NOMO-1 treated with dmso at 0.1 percent for 144 hours (cell line): ENCODE data around the gene RASA3.

Experiments used
- DNase-seq: peaks from one replicate; lab custom pipeline; 2025; ENCODE audit not compliant: unreplicated experiment; lab: John Stamatoyannopoulos, UW

RASA3 gene

DNA sequence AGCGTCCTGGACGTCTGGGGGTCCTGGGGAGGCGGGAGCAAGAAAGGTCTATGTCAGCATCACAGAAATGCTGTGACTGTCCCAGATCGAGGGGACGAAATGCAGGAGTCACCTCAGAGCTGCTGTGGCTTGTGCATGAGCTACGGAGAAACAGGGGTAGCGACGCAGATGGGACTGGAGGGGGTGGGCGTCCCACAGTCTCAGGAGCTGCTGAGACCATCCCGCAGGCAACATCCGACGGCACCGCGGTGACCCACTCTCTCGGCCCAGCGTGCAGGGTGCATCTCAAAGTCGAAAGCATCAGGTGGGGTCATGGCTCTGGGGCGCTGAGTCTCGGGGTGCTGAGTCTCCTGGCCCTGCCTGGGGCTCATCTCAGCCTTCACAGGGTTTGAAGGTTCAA, 121.2 kb downstream of the RASA3 start:
- DNase-seq: no peak

DNA sequence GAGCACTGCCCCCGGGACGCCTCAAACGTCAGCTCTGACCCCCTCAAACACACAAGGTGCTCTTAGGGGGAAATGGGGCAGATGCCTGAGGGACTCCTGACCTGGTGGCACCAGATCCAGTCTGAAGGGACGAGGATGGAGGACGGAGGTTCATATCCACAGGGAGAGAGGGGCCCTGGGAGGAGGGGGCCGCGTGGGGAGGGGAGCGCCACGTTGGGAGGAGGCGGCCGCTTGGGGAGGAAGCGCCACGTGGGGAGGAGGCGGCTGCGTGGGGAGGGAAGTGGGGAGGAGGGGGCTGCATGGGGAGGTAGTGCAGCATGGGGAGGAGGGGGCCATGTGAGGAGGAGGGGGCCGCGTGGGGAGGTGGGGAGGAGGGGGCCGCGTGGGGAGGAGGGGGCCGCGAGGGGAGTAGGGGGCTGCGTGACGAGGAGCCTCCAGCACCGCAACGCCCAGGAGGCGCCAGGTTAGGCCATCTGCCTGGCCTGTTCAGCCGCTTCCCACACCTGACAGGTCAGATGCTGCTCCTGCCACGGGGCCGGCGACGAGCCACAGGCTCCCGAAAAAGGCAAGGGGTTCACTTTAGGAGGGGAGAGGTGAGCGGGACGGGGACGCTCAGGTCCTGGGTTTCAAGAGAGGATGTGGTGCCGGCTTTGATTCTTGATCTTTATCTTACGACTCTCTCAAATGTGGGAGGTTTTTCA, 121.9 kb downstream of the RASA3 start:
- DNase-seq: no peak

DNA sequence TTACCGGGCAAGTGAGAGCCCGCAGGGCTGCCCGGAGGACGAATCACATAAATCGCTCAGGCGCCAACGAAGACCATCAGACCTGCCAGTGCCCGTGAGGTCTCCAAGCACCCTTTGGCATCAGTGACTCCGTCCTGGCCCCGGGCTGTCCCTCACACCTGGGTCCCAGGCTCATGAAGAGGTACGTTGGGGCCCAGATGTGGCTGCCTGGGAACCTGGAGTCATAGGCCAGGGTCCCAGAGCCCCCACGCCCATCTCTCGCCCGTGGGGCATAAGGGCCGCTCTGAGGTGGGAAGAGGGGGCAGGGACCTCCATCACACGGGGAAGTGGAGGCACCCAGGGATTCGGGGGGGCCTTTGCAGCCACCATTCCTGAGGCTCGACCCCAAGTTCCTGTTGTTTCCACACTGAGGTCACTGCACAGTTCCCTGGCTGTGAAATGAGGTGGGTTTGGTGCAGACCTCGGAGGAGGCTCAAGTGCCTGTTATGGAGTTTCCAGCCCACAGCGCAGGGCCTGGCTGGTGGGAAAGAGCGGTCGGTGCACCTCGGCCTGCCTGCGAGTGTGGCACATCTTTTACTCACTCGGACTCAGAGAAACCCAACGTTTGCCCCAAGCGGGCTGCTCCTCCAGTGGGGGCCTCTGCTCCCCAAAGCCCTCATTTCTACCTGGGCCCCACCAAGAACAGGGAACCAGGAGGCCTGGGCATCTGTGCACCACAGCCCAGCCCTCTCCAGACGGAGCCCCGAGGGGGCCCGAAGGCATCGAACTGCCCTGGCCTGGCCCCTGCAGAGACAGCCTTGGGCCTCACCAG, 122.6 kb downstream of the RASA3 start:
- DNase-seq: no peak

DNA sequence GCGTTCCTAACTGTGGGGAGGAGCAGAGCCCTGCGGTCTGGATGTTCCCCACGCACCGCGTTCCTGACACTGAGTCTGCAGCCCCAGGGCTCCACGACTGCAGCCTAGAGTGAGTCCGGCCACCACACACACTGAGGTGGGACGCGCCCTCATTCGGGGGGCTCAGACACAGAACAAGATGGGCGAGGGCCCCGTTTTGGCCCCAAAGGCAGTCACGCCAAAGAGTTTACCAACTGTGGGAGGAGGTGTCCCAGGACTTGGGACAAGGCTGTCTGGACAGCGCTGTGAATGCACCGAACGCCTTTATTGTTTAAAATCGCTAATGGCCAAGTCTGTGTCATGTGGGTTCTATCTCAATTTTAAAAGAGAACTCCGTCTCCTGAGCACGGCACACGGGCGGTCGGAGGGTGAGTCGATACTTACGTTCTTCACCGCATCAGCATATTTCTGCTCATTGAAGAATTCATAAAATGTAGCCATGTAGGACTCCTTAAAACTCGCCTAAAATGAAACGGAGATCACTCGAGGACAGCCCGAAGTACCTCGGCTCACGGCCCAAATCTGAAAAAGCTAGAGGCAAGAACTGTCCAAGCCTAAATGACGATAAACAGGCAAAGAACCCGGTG, 123.3 kb downstream of the RASA3 start:
- DNase-seq: no peak

DNA sequence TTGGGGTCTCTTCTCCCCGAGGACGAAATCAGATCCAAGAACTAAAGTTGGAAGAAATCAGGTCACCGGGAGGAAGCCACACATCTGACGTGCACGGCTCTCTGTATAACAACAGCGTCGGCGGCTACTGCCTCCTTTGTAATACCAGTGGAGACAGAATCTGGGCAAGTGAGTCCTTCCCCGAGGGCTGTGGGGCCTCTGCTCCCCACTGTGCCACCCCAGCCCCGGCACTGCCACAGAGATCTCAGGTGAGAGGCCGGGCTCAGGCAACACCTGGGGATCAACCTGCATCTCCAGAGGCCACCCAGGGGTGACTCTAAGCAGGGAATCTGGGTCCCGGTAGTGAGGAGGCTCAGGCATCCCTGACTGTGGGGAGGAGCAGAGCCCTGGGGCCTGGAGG, 124.9 kb downstream of the RASA3 start:
- no peak for DNase-seq

DNA sequence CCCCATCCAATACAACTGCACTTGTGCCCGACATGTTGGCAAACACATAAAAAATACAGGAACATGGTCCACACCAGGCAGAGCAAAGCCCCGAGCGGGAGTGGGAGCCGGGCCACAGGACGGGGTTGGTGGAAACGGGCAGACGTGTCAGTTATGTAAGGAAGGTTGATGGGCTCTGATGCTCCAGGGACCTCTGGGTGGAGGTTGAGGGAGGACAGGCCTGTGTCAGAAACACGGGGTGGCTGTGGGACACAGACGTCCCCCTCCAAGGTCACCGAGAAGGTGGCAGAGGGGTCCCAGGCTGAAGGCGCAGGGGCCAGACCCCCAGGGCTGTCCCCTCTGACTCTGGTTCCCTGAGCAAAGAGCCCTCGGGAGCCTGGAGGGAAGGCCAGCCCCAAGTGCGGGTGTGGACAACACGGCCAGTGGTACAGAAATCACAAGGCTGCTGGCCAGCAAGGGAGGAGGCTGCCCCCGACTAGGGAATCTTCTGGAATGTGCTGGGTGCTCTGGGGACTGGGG, 127.2 kb downstream of the RASA3 start:
- DNase-seq: no peak

DNA sequence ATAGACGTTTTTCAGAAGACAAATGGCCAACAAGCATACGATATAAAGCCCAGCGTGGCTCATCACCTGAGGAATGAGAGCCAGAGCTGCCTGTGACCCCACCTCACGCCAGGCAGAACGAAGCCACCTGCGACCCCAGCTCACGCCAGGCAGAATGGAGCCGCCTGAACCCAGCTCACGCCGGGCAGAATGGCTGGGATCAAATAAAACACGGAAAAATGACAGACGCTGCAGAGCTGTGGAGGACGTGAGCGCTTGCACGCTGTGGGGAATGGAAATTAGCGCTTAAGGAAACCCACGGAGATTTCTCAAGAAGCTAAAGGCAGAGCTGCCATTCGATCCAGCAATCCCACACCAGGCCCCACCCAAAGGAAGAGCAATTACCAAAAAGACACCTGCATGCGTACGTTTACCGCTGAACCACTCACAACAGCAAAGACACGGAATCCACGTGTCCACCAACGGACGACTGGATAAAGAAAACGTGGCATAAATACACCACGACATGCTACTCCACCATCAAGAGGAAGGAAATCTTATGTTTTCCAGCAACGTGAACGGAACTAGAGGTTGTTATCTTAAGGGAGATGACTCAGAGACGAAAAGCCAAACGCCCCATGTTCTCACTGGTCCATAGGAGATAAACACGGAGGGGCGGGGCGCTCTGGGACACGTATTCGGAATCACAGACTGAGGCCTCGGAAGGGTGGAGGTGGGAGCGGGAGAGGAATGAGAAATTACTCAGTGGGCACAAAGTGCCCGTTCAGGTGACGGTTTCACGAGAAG, 127.8 kb downstream of the RASA3 start:
- DNase-seq: no peak

DNA sequence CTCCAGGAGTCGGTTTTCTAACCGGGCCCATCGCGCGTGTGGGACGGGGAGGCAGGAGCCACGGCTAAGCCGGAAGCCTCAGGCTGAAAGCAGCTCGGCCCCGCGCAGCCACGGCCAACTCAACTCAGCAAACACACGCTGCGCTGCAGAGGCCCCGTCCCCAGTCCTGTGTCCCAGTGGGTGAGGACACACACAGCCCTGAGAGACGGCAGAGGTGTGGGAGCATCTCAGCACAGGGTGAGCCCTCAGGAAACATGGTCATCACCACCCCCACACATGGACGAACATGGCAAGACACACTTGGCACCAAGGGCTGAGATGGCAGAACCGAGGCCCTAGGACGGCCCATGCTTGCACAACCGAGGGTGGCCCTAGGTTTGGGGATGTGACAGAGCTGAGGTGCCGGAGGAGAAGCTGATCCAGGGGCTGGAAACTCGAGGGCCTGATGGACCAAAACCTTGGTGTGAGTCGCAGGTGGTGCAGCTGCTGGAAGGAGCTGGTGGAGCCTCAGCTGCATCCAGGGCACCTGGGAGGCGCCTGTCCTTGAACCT, 129.6 kb downstream of the RASA3 start:
- no peak for DNase-seq

DNA sequence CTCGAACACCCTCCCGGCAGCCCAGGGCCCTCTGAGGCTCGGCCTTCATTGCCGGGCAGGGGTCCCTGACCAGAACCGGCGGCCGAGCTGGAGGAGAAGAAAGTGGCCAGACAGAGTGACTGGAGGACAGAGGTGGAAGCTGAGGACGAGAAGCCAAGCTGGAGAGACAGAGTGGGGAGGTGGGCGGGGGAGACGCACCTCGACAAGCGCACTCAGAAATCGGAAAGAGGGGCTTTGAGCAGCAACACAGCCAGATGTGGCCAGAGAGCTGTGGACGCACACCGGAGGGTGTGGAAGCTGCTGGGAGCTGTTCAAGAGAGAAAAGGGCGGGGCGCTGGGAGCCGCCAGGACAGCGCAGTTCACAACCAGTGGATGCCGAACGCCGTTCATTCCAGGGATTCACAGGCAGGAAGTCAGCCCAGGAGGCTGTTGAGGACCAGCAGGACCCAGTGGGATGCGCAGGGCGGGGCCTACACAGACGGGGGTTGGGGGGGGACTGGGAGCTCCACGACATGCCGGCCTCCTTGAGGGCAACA, 130.3 kb downstream of the RASA3 start:
- no peak for DNase-seq

DNA sequence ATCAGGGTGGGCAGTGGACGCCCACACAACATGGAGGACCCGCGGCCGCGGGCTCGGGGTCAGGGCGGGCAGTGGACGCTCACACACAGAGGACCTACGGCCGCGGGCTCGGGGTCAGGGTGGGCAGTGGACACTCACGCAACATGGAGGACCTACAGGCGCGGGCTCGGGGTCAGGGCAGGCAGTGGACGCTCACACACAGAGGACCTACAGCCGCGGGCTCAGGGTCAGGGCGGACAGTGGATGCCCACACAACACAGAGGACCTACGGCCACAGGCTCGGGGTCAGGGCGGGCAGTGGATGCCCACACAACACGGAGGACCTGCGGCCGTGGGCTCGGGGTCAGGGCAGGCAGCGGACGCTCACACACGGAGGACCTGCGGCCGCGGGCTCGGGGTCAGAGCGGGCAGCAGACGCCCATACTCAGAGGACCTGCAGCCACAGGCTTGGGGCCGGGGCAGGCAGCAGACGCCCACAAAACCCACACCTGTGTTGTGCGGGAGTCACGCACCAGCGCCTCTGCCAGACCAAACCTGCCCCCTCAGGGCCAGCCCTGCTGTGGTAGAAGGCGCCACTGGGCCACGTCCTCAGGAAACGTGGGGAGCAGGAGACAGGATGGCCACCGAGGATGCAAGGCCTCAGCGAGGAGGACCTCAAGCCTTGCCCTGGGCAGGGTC, 131.0 kb downstream of the RASA3 start:
- no peak for DNase-seq

DNA sequence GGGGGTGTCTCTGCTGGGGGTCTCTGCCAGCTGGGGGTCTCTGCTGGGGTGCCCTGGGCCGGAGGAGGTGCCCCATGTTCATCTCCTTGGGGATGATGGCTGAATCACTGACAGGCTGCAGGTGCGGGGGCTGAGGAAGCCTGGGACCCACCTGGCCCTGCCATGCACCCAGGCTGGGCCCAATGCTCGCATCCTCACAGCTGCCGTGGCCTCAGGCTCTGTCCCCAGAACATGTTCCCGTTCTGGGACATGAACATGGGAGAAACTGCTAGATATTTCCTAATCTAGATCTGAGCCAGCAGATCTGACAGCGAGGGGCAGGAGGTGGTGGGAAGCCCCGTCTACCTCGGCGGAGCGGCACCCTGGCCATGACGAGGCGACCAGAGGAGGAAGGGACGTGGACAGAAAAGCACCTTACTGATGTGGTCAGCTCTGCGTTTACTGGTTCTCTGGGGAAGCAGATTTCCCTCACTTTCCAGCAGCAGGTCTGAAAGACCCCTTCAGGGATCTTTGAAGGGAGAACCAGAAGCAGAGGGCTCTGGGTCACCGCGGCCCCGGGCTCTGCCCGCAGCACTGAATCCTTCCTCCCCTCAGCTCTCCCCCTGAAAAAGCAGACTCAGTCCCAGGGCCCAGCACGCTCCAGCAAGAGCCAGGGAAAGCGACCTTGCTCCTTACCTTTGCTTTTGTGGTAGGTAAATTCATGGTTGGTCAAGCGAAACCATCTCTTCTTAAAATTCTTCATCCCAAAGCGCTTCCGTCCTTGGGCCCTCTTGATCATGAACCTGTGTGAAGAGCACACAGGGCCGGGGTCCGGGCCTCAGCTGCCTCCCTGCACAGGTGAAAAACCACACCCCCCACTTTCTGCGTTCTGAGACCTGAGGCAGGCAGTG, 132.0 kb downstream of the RASA3 start:
- no peak for DNase-seq

DNA sequence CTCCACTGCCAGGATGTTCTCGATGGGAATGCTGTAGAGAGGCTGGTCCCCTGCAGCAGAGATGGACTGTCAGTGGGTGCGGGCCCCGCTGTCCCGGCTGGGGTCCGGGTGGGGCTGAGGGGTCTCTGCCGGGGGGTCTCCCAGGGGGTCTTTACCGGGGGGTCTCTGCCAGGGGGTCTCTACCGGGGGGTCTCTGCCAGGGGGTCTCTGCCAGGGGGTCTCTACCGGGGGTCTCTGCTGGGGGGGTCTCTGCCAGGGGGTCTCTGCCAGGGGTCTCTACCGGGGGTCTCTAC, 132.9 kb downstream of the RASA3 start:
- DNase-seq: no peak

DNA sequence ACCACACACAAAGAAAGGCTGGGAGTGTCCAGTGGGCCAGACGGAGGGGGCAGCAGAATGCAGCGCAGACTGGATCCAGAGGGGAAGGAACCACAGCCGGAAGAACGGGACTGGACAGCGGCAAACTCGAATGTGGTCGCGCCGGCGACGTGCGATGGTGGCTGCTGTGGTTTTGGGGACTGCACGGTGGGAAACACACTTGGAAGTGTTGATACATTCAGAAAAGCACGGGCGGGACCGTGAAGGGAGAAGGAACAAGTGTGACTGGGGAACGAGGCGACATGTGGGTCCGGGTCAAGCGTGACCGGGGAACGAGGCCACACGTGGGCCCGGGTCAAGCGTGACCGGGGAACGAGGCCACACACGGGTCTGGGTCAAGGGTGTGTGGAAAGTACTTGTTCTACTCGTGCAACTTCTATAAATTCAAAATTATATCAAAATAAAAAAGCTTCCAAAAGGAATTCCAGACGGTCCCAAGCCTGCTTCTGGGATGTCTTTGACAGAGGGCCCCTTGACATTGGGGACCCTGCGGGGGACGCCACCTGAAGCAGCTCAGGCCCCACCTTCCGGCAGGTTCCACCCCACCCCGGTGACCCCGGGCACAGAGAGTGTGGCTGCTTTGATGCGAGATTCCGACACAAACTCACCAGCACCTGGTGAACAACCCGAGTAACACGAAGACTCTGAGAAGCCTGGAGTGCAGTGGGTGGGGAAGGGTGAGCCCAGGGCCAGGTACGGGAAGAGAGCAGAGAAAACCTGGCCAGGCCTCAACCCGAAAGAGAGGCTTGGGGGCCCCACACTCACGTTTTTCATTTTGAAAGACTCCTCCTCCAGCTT, 133.4 kb downstream of the RASA3 start:
- no peak for DNase-seq

DNA sequence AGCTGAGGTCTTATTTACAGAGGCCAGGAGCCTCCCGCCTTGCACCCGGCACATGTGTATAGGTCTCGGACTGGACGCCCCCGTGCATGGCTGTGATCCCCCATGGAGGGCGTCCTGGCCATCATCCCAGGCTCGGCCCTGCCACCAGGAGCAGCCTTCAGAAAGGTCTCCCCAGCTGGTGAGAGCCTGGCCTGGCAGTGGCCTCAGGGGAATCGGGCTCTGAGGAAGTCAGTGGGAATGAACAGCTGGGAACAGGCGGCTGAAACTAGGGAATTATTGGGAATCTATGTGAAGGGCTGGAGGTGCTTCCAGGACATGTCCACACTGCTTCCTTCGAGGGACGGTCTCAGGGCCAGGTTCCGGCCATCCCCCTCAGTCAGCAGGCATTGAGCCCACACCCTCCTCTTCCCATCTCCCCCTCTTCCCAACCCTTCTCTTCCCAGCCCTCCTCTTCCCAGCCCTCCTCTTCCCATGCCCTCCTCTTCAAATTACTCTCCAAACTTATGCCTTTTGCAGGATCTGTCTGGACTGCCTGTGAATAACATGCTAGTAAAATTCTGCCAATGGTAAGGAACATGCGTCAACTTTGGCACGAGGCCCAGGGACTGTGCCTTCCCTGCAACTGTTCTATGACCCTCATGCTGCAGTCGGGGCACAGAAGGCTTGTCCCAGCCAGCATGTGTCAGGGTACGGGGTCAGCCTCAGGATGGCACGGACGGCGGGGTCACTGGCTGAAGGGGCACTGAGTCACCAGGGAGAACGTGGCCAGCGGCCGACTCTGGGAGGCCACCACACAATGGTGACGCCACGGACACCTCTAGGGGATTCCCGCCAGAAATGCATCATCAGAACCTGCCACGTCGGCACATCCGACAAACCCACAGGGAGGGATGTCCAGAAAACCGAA, 134.3 kb downstream of the RASA3 start:
- no peak for DNase-seq

DNA sequence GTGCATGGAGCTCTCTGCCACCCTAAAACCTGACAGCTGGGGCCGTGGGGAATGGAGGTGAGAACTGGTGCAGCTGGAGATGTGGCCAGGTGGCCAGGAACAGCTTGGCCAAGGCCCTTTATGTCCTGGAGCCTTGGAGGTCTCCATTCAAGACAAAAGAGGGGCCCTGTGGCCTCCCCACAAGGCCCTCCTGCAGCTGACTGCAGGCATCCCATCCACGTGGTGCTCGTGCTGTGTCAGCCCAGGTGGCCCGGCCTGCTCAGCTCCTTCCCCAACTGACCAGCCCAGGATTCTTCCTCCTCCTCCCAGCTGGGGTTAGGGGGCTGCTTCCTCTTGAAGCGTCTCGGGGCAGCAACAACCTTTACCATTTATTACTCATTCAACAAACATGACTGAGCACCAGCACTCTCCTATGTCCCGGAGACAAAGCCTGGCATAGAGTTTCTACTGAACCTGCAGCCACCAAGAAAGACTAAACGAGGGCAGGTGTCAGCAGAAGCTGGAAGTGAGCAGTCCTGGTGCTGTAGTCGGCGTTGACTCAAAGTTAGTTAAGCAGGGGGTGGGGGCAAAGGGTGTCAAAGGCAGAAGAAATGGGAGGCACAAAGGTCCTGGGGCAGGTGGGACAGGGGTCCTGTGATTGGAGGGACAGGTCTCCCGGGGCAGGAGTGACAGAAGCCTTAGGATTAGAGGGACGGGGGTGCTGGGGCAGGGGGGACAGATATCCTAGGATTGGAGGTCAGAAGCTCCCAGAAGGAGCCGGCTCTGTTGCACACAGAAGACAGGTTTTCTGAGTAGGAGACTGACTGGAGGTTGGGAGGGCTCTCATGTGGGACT, 135.3 kb downstream of the RASA3 start:
- no peak for DNase-seq

DNA sequence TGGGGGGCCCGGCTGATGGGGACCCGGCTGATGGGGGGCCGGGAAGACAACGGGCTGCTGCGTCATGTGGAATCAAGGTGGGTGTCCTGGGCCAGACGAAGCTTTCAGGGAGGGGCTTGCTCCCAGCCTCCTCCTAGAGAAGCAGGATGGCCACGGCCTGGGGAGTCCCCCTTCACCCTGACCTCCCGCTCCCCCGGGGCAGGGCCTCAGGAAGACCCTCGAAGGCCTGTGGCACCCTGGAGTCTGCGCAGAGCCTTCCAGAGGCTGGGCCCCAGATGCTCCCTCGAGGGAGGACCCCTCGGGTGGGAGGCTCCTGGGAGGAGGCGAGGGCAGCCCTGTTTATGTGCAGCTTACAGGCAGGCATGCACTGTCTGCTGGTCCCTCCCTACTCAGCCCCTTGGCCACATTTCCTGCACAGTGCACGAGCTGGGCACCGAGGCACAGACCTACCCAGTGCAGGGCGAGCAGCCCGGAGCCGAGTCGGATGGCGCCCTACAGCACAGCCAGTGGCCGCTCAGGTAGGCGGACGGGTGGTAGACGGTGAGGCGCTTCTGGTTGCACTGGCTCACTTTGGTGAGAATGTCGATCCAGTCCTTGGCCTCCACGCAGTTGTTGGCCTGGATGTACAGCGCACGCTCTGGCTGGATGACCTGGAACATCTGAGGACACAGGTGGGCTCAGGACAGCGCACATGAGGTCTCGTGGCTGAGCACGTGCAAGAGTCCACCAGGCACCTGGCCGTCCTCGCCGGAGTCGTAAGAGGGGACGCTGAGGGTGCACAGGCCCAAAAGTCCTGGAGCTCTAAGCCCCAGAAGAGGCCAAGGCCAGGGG, 136.1 kb downstream of the RASA3 start:
- no peak for DNase-seq
